H1 (cell line): Measurements from ENCODE around the gene FAT1. TPM values are rescaled to one million over a fixed set of nuclear protein-coding genes. Genes with fewer than 3 reads are reported as not detected.

Experiments used
- ASH2L ChIP-seq: fragments of 200-600, 300-600 bp; sonication (generic); IDR thresholded peaks from one replicate; pipeline ENCODE4 v1.7.1; 2017; ENCODE audit warnings: low read length
- CBX5 ChIP-seq: fragments of 300-800, 300-1000 bp; sonication (generic); IDR thresholded peaks from 2 replicates; pipeline ENCODE4 v1.7.1; 2016; ENCODE audit warnings: antibody characterized with exemption, low read length, low read depth
- CBX8 ChIP-seq: fragments of 300-800, 300-1000 bp; sonication (generic); IDR thresholded peaks from 2 replicates; pipeline ENCODE4 v1.7.1; 2016; ENCODE audit warnings: low read depth, low read length, borderline replicate concordance
- CHD2 ChIP-seq: IDR thresholded peaks from 2 replicates; pipeline ENCODE4 v1.6.1; 2012; ENCODE audit warnings: low read length, improper control_type of control experiment
- EZH2 ChIP-seq: fragments of 200-600 bp; sonication (generic); IDR thresholded peaks from 2 replicates; pipeline ENCODE4 v1.7.1; 2012; ENCODE audit warnings: low read depth, mild to moderate bottlenecking, moderate library complexity, low read length, inconsistent platforms; ENCODE audit not compliant: severe bottlenecking
- GTF2F1 ChIP-seq: IDR thresholded peaks from 2 replicates; pipeline ENCODE4 v1.6.1; 2012; ENCODE audit warnings: low read depth, low read length, improper control_type of control experiment, borderline replicate concordance
- HDAC2 ChIP-seq, 2 experiments: fragments of 300-600 bp in 1 of 2; sonication (generic) in 1 of 2; IDR thresholded peaks; 2 replicates each; pipeline ENCODE4 v1.6.1; 2011 to 2012; ENCODE audit warnings: low read depth in 2 of 2, low read length in 2 of 2, mild to moderate bottlenecking in 2 of 2, moderate library complexity in 2 of 2, borderline replicate concordance in 1 of 2, inconsistent platforms in 1 of 2
- KDM1A ChIP-seq: fragments of 200-600, 300-600 bp; sonication (generic); IDR thresholded peaks from 2 replicates; pipeline ENCODE4 v1.7.1; 2016; ENCODE audit warnings: mild to moderate bottlenecking, low read length, borderline replicate concordance
- KDM4A ChIP-seq: IDR thresholded peaks from one replicate; pipeline ENCODE4 v1.7.1; 2012; ENCODE audit warnings: low read depth, mild to moderate bottlenecking, moderate library complexity, low read length, inconsistent platforms; ENCODE audit not compliant: severe bottlenecking
- MAFK ChIP-seq: IDR thresholded peaks from 2 replicates; pipeline ENCODE4 v1.6.1; 2012; ENCODE audit warnings: low read depth, mild to moderate bottlenecking, improper control_type of control experiment, low read length
- POLR2AphosphoS5 ChIP-seq: IDR thresholded peaks from 2 replicates; pipeline ENCODE4 v1.6.1; 2011; ENCODE audit warnings: low read depth, low read length
- SIN3A ChIP-seq, 2 experiments: IDR thresholded peaks in 1 of 2; conservative IDR thresholded peaks in 1 of 2; 2 replicates each; pipeline ENCODE4 v1.6.1; 2011 to 2012; ENCODE audit warnings: low read length in 2 of 2, improper control_type of control experiment in 1 of 2, low read depth in 1 of 2, mild to moderate bottlenecking in 1 of 2
- SIRT6 ChIP-seq: IDR thresholded peaks from one replicate; pipeline ENCODE4 v1.7.1; 2012; ENCODE audit warnings: low read length, inconsistent platforms
- SIX5 ChIP-seq: IDR thresholded peaks from 2 replicates; pipeline ENCODE4 v1.6.1; 2011; ENCODE audit warnings: mild to moderate bottlenecking, low read depth, low read length
- SRF ChIP-seq: IDR thresholded peaks from 2 replicates; pipeline ENCODE4 v1.6.1; 2011; ENCODE audit warnings: mild to moderate bottlenecking, low read depth, low read length, moderate library complexity
- SUZ12 ChIP-seq: fragments of 200-600 bp; sonication (generic); IDR thresholded peaks from 2 replicates; pipeline ENCODE4 v1.6.1; 2012; ENCODE audit warnings: mild to moderate bottlenecking, inconsistent platforms, low read length, moderate library complexity, mixed read lengths
- TAF1 ChIP-seq: IDR thresholded peaks from 2 replicates; pipeline ENCODE4 v1.6.1; 2011; ENCODE audit warnings: mild to moderate bottlenecking, low read depth, low read length
- TBP ChIP-seq: IDR thresholded peaks from 2 replicates; pipeline ENCODE4 v1.6.1; 2011; ENCODE audit warnings: low read depth, low read length, improper control_type of control experiment
- TCF12 ChIP-seq: IDR thresholded peaks from 2 replicates; pipeline ENCODE4 v1.6.1; 2011; ENCODE audit warnings: low read depth, mild to moderate bottlenecking, low read length
- TEAD4 ChIP-seq: IDR thresholded peaks from 2 replicates; pipeline ENCODE4 v1.6.1; 2012; ENCODE audit warnings: low read depth, low read length, inconsistent platforms, mixed read lengths
- polyA plus RNA-seq, 7 experiments: library from polyadenylated mRNA; depleted of rRNA in 3 of 7; stranded (reverse) in 5 of 7; unstranded in 2 of 7; fragments of >200 nt in 5 of 7; fragments of 200-250 nt in 2 of 7; gene quantifications; 1 replicate in 5 of 7; 2 replicates in 1 of 7; 4 replicates in 1 of 7; pipeline versions ENCODE4 v1.2.1 to v1.2.3, GENCODE V29; 2011 to 2013; ENCODE audit warnings: missing spikeins in 2 of 7, mixed read lengths in 2 of 7
- total RNA-seq: library from RNA; stranded (reverse); fragmentation: NEBNext Ultra II Directional; extraction: Animal tissue kit (Norgen Biotek cat#: 25700); gene quantifications from 2 replicates; pipeline ENCODE4 v1.2.1, GENCODE V29; 2021
- TF ChIP-seq, protein P1 (sequence below): IDR thresholded peaks from 2 replicates; pipeline ENCODE4 v1.6.1; 2011; ENCODE audit warnings: low read depth, mild to moderate bottlenecking, low read length; ENCODE audit not compliant: insufficient read depth
- TF ChIP-seq, protein P2 (sequence below): IDR thresholded peaks from 2 replicates; pipeline ENCODE4 v1.6.1; 2011; ENCODE audit warnings: low read length, improper control_type of control experiment

FAT1 gene
- total and polyA plus RNA-seq, 2 of the 8 experiments (the other 6 are each of a cell fraction or from before 2014, with no cell fraction given), result 94.4 to 137 TPM

DNA sequence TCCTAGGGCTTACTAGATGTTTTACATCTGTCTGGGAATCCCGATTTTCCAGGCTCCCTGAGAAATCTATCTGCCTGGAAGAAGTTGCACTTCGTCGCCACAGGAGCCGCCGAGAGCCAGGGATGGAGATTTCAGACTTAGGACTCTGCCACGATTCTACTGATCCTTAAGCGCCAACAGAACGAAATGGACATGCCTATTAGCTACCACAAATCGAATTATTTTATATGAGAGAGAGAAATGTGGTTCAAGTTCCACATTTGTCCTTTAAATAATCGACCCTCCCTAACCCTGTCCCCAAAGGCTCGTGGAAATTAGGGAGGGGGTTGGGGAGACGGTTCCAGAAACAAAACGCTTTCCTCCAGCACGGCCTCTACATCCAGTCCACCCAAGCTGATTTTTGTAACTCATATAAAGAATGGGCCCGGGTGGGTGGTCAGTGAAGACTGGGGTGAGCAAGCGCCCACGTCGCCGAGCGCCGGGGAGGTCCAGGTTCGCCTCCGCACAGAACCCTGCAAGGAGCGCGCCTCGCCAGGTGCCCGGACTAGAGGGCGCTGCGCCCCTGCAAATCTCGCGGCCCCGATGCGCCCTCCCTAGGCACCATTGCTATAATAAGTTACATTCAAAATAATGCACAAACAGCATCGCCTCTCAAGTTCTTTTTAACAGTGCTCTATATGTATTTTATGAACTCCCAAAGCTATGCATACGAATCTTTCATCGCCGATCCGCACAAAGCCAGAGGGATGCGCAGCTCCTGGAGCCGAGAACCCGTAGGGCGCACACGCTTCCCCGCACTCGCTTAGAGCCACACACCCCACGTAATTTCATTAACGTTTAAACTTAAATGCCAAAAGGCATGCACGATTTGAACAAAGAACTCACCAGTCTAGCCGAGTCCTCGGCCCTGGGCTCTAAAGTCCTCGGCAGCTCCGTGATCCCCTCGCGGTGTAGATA lies 2.1 kb upstream of the FAT1 start (continued):
- TF ChIP-seq CBX8 (no peak), EZH2 (no peak), POLR2AphosphoS5 (peak; percentile 37; the same call in 1 of the 2 replicates), ASH2L (peak; percentile 3), SIN3A (conservative IDR thresholded peaks at IDR 0.05 in 1 of 2, IDR thresholded peaks at IDR 0.05 in 1 of 2; ENCODE audit: low read depth in 1 of 2, low read length in 2 of 2) (0 out of 4 replicates have a peak, but pooled peaks of 1 of the 2 experiments have one; percentile 3), TCF12 (0 out of 2 replicates have a peak, but pooled peaks have one; percentile 15), KDM4A (peak; percentile 31), CBX5 (no peak), CHD2 (no peak), TAF1 (no peak), TBP (no peak), KDM1A (no peak), SRF (no peak), HDAC2 (IDR thresholded peaks at IDR 0.05; ENCODE audit: borderline replicate concordance in 1 of 2, low read depth in 2 of 2, low read length in 2 of 2) (no peak), MAFK (no peak), SIX5 (no peak), GTF2F1 (no peak), SIRT6 (no peak), TEAD4 (no peak), SUZ12 (no peak; the same call in 1 of the 2 replicates)
- TF ChIP-seq, protein P1, sequence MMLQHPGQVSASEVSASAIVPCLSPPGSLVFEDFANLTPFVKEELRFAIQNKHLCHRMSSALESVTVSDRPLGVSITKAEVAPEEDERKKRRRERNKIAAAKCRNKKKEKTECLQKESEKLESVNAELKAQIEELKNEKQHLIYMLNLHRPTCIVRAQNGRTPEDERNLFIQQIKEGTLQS, result no peak
- TF ChIP-seq, protein P2, sequence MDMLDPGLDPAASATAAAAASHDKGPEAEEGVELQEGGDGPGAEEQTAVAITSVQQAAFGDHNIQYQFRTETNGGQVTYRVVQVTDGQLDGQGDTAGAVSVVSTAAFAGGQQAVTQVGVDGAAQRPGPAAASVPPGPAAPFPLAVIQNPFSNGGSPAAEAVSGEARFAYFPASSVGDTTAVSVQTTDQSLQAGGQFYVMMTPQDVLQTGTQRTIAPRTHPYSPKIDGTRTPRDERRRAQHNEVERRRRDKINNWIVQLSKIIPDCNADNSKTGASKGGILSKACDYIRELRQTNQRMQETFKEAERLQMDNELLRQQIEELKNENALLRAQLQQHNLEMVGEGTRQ, result no peak
